ENCODE results near the gene DCC.

Gene DCC

GRCh38 chr18:52991246-52991645 lies 651.2 kb downstream of the DCC start:
- TF ChIP-seq CTCF (conservative IDR thresholded peaks at IDR 0.05): no peak

GRCh38 chr18:52992041-52992440 lies 652.0 kb downstream of the DCC start:
- no peak for TF ChIP-seq CTCF (conservative IDR thresholded peaks at IDR 0.05)
- no peak overlapping the region for H3K27ac ChIP-seq

More at GRCh38 chr18:52991246-52991645, 651.2 kb downstream of the DCC start:
- no peak overlapping the region for H3K27ac ChIP-seq

GRCh38 chr18:52995875-52996274 lies 655.9 kb downstream of the DCC start:
- no peak overlapping the region for H3K27ac ChIP-seq
- TF ChIP-seq CTCF (conservative IDR thresholded peaks at IDR 0.05): no peak

- no peak for TF ChIP-seq CTCF (conservative IDR thresholded peaks at IDR 0.05)
- no peak overlapping the region for H3K27ac ChIP-seq
These were observed 659.6 kb downstream of the DCC start for GRCh38 chr18:52999633-53000032.

GRCh38 chr18:53004798-53005197 lies 664.8 kb downstream of the DCC start:
- no peak for TF ChIP-seq CTCF (conservative IDR thresholded peaks at IDR 0.05)
- H3K27ac ChIP-seq: no peak overlapping the region

GRCh38 chr18:53018791-53019190 lies 678.8 kb downstream of the DCC start:
- TF ChIP-seq CTCF (conservative IDR thresholded peaks at IDR 0.05): no peak

GRCh38 chr18:53025247-53025646 lies 685.2 kb downstream of the DCC start:
- no peak for TF ChIP-seq CTCF (conservative IDR thresholded peaks at IDR 0.05)
- no peak overlapping the region for H3K27ac ChIP-seq

More at GRCh38 chr18:53018791-53019190, 678.8 kb downstream of the DCC start:
- H3K27ac ChIP-seq: no peak overlapping the region

GRCh38 chr18:53028565-53028964 lies 688.6 kb downstream of the DCC start:
- no peak for TF ChIP-seq CTCF (conservative IDR thresholded peaks at IDR 0.05)
- no peak overlapping the region for H3K27ac ChIP-seq
